ENCODE results near the gene ZNF136.
A peak's percentile ranks its signal among the peaks of the same experiment; 100 is the strongest.

The ZNF136 gene

DNA sequence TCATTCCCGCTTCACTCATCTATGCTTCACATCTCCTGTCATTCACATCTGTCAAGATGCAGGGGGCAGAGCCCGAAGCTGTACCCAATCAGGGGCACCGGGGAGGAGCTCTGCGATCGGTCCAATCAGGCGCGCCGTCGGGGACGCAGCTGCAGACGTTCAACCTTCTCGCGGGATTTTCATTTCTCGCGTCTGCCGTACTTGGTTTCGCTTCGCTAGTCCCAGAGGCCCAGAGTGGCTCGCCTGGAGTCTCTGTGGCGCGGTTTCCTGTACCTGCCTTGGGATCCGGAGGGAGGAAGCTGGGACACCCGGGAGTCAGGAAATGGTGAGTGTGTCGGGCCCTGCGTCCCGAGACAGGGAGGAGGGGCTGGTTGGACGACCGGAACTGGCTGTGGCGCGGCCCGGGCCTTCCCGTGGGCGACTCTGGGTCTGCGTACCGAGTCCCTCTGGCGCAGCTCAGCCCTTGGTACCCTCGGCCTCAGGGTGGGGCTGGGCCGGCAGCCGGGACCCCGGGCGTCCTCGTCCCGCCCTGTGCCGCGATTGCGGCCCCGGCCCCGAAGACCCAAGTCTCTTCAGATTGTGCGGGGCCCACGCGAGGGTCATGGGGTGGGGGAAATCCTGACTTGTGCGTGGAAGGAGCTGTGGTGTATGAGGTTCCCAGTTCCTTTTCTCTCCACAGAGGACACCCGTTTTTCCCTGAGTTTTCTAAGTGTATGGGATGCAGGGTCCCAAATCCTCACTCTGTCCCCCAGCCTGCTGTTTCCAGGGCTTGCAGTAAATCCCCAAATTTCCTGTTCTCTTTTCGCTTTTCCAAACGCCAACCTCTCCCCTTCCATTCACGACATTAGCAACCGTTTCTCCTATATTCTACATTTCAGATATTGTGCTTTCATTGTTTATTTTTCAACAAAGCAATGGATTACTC, at the start of gene ZNF136:
ZNF136 (plus strand) TSS at position 215 of the 925 bp plus-strand sequence; CDS start at position 323, 108 bp downstream.
- peak within 1 kb of the TSS; percentile 96 for H3K4me2 ChIP-seq (ENCODE audit: low read length)
- H3K79me2 ChIP-seq (ENCODE audit: low read length) = peaks cover 51% of the 10 kb centered on the region
- peak within 1 kb of the TSS; percentile 78 for H3K4me3 ChIP-seq (ENCODE audit: low read length)
- peaks cover 6% of the 10 kb centered on the region for H3K4me1 ChIP-seq (ENCODE audit: low read length)
- peak within 1 kb of the TSS; percentile 93 for H2AFZ ChIP-seq (ENCODE audit: low read depth, low read length)
- peak within 1 kb of the TSS; percentile 47 for H3K27ac ChIP-seq (ENCODE audit: low read length)
- H3K9me3 ChIP-seq (ENCODE audit: insufficient read depth, low read length) = no peaks in the 10 kb centered on the region
- H3K9ac ChIP-seq (ENCODE audit: low read length) = peak within 1 kb of the TSS; percentile 78
- peaks cover 17% of the 10 kb centered on the region for H3K36me3 ChIP-seq (replicated peaks; ENCODE audit: low read depth, low read length)
- TF ChIP-seq EZH2phosphoT487 (IDR thresholded peaks at IDR 0.05; ENCODE audit: low read depth) = no peak
- TF ChIP-seq, protein P1, sequence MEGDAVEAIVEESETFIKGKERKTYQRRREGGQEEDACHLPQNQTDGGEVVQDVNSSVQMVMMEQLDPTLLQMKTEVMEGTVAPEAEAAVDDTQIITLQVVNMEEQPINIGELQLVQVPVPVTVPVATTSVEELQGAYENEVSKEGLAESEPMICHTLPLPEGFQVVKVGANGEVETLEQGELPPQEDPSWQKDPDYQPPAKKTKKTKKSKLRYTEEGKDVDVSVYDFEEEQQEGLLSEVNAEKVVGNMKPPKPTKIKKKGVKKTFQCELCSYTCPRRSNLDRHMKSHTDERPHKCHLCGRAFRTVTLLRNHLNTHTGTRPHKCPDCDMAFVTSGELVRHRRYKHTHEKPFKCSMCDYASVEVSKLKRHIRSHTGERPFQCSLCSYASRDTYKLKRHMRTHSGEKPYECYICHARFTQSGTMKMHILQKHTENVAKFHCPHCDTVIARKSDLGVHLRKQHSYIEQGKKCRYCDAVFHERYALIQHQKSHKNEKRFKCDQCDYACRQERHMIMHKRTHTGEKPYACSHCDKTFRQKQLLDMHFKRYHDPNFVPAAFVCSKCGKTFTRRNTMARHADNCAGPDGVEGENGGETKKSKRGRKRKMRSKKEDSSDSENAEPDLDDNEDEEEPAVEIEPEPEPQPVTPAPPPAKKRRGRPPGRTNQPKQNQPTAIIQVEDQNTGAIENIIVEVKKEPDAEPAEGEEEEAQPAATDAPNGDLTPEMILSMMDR (IDR thresholded peaks at IDR 0.05; ENCODE audit: low read depth, low read length) = no peak
- no peaks in the 10 kb centered on the region for H3K27me3 ChIP-seq (ENCODE audit: low read depth, low read length)
- peaks cover 18% of the 10 kb centered on the region for H4K20me1 ChIP-seq (ENCODE audit: insufficient read depth, low read length)

- no peak overlapping the region for H3K4me3 ChIP-seq (ENCODE audit: low read length)
- no peaks in the 10 kb centered on the region for H3K4me1 ChIP-seq (ENCODE audit: low read length)
- H3K36me3 ChIP-seq (replicated peaks; ENCODE audit: low read depth, low read length) = peaks cover 55% of the 10 kb centered on the region
- H3K4me2 ChIP-seq (ENCODE audit: low read length) = no peak overlapping the region
- no peaks in the 10 kb centered on the region for H3K79me2 ChIP-seq (ENCODE audit: low read length)
- H3K27ac ChIP-seq (ENCODE audit: low read length) = no peak overlapping the region
- no peak overlapping the region for H3K9ac ChIP-seq (ENCODE audit: low read length)
- H3K9me3 ChIP-seq (ENCODE audit: insufficient read depth, low read length) = no peaks in the 10 kb centered on the region
- TF ChIP-seq, protein P1 (IDR thresholded peaks at IDR 0.05; ENCODE audit: low read depth, low read length) = no peak
- H4K20me1 ChIP-seq (ENCODE audit: insufficient read depth, low read length) = no peaks in the 10 kb centered on the region
- no peaks in the 10 kb centered on the region for H3K27me3 ChIP-seq (ENCODE audit: low read depth, low read length)
- H2AFZ ChIP-seq (ENCODE audit: low read depth, low read length) = no peak overlapping the region
Observed at GRCh38 chr19:12113121-12113520, 49.8 kb upstream of the ZNF136 start.

- TF ChIP-seq, protein P1 (IDR thresholded peaks at IDR 0.05; ENCODE audit: low read depth, low read length) = no peak
- no peak for TF ChIP-seq EZH2phosphoT487 (IDR thresholded peaks at IDR 0.05; ENCODE audit: low read depth)
- Histone ChIP-seq H3K36me3 (replicated peaks; ENCODE audit: low read depth, low read length) (peaks cover 24% of the 10 kb centered on the region), H3K4me1 (ENCODE audit: low read length) (no peaks in the 10 kb centered on the region), H3K79me2 (ENCODE audit: low read length) (no peaks in the 10 kb centered on the region), H3K27me3 (ENCODE audit: low read depth, low read length) (no peaks in the 10 kb centered on the region), H3K4me3 (ENCODE audit: low read length) (no peak overlapping the region), H3K9ac (ENCODE audit: low read length) (no peak overlapping the region), H3K27ac (ENCODE audit: low read length) (no peak overlapping the region), H4K20me1 (ENCODE audit: insufficient read depth, low read length) (no peaks in the 10 kb centered on the region), H2AFZ (ENCODE audit: low read depth, low read length) (no peak overlapping the region), H3K9me3 (ENCODE audit: insufficient read depth, low read length) (no peaks in the 10 kb centered on the region), H3K4me2 (ENCODE audit: low read length) (no peak overlapping the region)
Observed at GRCh38 chr19:12117201-12117970, 45.5 kb upstream of the ZNF136 start.

- peaks cover 16% of the 10 kb centered on the region for H3K36me3 ChIP-seq (replicated peaks; ENCODE audit: low read depth, low read length)
- no peak overlapping the region for H3K4me3 ChIP-seq (ENCODE audit: low read length)
- TF ChIP-seq, protein P1 (IDR thresholded peaks at IDR 0.05; ENCODE audit: low read depth, low read length) = peak; percentile 62
- no peak for TF ChIP-seq EZH2phosphoT487 (IDR thresholded peaks at IDR 0.05; ENCODE audit: low read depth)
Observed at GRCh38 chr19:12126707-12127106, 36.2 kb upstream of the ZNF136 start.

More at GRCh38 chr19:12126707-12127106, 36.2 kb upstream of the ZNF136 start:
- H3K79me2 ChIP-seq (ENCODE audit: low read length) = no peaks in the 10 kb centered on the region
- H3K9ac ChIP-seq (ENCODE audit: low read length) = no peak overlapping the region
- H2AFZ ChIP-seq (ENCODE audit: low read depth, low read length) = no peak overlapping the region
- no peak overlapping the region for H3K27ac ChIP-seq (ENCODE audit: low read length)
- no peaks in the 10 kb centered on the region for H3K4me1 ChIP-seq (ENCODE audit: low read length)
- no peaks in the 10 kb centered on the region for H4K20me1 ChIP-seq (ENCODE audit: insufficient read depth, low read length)
- no peaks in the 10 kb centered on the region for H3K9me3 ChIP-seq (ENCODE audit: insufficient read depth, low read length)
- no peaks in the 10 kb centered on the region for H3K27me3 ChIP-seq (ENCODE audit: low read depth, low read length)
- no peak overlapping the region for H3K4me2 ChIP-seq (ENCODE audit: low read length)

Measured in OCI-LY3 (cell line).